ENCODE data around the gene RAPGEF2.
"Not testable (repeated sequence)": the region's sequence is repeated elsewhere in the genome, so short reads cannot be mapped to it uniquely, and the experiment has no call there.

The RAPGEF2 gene

DNA sequence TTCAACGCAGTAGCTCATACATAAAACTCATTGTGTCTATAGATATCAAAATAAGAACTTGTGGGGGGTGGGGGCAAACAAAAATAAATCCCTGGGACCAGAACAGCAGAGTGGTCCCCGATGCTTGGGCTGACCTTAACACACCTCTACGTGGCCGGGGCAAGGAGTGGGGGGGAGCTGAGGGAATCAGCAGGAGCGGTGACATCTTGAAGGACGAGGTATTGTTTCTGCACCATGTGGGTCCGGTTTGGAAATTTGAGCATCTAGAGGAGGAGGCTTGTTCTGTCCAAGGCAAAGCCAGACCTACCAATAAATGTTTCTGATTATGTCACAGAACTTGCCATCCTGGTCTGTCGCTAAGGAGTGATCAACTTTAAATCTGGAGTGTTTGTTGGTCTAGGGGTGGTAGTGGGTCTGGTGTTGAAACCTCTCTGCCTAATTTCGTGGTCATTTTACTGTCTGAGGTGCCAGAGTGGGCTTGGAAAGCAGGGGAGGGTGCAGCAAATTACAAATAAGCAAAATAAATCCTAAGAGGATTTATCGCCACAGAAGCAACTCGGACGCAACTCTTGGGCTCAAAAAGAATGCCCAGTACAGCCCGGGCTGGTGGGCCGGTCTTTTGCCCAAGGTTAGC, 774 bp upstream of the RAPGEF2 start:
- no peak for DNase-seq

DNA sequence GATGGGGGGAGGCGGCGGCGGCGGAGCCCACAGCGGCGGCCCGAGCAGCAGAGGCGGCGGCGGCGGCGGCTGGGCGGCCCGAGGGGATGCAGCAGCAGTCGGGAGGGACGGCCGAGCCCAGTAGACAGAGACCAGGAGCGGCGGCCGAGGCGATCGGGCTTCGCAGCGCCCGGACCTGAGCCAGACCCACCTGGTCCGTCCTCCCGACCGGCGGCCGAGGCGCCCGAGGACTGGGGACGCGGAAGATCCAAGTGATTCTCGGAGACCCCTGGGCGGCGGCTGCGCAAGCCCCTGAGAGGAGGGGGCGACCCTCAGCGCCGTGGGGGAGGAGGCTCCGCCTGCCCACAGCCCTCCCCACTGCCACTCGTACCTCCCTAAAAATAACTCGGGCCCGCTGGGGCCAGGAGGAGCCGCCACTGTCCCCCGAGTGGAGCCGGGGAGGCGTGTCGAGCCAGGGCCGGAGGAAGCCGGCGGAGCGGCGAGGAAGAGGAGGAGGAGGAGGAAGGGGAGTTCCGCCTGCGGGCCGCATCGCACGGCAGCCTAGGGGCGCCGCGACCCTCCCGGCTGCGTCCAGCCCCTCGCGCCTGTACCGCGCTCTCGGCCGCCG, 608 bp downstream of the RAPGEF2 start:
- peak; percentile 33 for DNase-seq

DNA sequence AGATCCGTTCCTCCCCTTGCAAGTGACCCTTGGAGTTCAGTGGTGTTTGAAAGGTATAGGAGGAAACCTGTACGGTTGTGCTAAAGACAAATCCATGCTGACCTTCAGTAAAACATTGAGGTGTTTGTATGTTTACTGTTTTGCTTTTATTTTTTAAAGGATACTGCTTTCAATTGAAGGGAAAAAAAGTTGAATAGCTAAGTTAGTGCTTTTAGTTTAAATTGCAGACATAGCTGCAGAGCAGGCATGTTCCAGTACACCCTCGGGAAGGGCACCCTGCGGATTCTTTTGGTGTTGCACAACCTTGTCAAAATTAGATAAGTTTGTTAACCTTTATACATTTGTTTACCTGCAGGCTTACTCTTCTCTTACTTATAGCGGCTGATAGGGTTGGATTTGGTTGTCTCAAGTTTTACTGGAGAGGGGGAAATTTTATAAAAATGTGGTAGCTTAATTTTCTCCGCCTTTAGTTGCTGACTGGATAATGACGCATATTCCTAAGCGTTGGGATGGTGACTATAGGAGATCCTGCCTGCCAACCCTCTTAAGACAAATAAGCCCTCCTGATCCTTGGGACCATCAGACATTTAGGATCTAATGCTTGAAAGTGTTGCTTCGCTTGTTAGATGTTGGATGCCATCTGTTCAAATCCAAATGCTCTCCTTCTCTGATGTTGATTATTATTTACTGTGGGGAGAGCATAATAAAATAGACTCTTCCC, 2.0 kb downstream of the RAPGEF2 start:
- peak; percentile 38 for DNase-seq

- DNase-seq, result peak; percentile 68
Measured at GRCh38 chr4:159105761-159106243, 2.9 kb downstream of the RAPGEF2 start.

GRCh38 chr4:159106636-159107035, 3.8 kb downstream of the RAPGEF2 start:
- no peak for DNase-seq

GRCh38 chr4:159107203-159107925, 4.5 kb downstream of the RAPGEF2 start:
- DNase-seq, result peak; percentile 25

GRCh38 chr4:159108124-159108523, 5.2 kb downstream of the RAPGEF2 start:
- DNase-seq, result no peak

GRCh38 chr4:159110961-159111360, 8.1 kb downstream of the RAPGEF2 start:
- DNase-seq, result no peak

GRCh38 chr4:159111416-159111815, 8.5 kb downstream of the RAPGEF2 start:
- DNase-seq, result no peak

GRCh38 chr4:159113366-159113765, 10.5 kb downstream of the RAPGEF2 start:
- not testable (repeated sequence) for DNase-seq

GRCh38 chr4:159116098-159116497, 13.2 kb downstream of the RAPGEF2 start:
- not testable (repeated sequence) for DNase-seq

DNA sequence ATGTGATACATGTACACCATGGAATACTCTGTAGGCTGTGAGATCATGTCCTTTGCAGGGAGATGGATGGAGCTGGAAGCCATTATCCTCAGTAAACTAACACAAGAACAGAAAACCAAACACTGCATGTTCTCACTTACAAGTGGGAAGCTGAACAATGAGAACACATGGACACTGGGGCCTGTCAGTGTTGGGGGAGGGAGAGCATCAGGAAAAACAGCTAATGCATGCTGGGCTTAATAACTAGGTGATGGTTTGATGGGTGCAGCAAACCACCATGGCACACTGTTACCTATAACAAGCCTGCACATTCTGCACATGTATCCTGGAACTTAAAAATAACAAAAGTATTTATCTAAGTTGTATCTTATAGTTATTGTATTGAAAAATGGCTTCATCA, 13.8 kb downstream of the RAPGEF2 start:
- DNase-seq, result not testable (repeated sequence)

DNA sequence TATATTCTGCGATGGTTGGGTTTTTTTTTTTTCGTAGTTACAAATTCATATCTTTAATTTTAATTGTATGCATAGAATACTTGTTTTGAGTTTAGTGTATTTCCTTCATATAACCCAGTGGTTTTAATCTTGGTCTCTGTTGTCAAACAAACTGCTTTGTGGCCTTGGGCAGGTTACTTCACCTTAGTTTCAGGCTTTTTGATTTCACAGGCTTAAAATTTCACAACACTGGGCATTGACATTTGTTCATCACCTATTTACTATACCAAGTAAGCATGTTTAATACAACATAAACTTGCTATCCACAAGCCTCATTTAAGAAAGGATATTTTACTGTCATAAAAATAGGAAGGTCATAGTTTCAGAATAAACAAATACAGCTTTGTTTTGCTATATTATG, 14.7 kb downstream of the RAPGEF2 start:
- no peak for DNase-seq

DNA sequence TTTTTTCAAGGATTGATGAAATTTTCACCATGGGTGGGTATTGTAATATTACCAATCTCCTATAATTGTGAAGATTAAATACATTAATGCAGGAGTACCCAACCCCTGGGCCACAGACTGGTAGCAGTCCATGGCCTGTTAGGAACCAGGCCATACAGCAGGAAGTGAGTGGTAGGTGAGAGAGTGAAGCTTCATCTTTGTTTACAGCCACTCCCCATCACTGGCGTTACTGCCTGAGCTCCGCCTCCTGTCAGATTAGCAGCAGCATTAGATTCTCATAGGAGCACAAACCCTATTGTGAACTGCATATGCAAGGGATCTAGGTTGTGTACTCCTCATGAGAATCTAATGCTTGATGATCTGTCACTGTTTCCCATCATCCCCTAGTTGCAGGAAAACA, 15.1 kb downstream of the RAPGEF2 start:
- no peak for DNase-seq

DNA sequence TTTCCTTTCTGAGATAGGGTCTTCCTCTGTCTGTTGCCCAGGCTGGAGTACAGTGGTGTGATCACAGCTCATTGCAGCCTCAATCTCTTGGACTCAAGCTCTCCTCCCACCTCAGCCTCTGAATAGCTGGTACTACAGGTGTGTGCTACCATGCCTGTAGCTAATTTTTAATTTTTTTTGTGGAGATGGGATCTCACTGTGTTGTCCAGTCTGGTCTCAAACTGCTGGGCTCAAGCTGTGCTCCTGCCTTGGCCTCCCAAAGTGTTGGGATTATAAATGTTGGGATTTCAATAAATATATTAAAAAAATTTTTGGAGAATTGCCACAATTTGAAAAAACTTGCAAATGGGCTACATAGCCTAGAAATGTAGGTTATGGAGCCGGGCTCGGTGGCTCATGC, 18.5 kb downstream of the RAPGEF2 start:
- DNase-seq, result no peak

- DNase-seq, result no peak
Measured at GRCh38 chr4:159126716-159127115, 23.8 kb downstream of the RAPGEF2 start.

- DNase-seq, result no peak
Measured at GRCh38 chr4:159127745-159128518, 25.1 kb downstream of the RAPGEF2 start.

DNA sequence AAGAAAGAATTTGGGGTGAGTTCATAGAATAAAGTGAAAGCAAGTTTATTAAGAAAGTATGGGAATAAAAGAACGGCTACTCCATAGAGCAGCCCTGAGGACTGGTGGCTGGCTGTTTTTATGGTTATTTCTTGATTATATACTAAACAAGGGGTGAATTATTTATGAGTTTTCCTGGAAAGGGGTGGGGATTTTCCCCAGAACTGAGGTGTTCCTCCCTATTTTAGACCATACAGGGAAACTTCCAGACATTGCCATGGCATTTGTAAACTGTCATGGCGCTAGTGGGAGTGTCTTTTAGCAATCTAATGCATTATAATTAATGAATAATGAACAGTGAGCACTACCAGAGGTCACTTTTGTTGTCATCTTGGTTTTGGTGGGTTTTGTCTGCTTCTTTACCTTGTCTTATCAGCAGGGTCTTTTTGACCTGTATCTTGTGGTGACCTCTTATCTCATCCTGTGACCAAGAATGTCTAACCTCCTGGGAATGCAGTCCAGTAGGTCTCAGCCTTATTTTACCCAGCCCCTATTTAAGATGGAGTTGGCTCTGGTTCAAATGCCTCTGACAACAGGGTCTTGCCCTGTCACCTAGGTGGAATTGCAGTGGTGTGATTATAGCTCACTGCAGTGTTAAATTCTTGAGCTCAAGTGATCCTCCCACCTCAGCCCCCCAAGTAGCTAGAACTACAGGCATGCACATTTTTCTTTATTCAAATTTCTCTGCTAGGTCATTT, 27.1 kb downstream of the RAPGEF2 start:
- DNase-seq, result no peak

GRCh38 chr4:159131564-159131963, 28.7 kb downstream of the RAPGEF2 start:
- DNase-seq, result no peak

DNA sequence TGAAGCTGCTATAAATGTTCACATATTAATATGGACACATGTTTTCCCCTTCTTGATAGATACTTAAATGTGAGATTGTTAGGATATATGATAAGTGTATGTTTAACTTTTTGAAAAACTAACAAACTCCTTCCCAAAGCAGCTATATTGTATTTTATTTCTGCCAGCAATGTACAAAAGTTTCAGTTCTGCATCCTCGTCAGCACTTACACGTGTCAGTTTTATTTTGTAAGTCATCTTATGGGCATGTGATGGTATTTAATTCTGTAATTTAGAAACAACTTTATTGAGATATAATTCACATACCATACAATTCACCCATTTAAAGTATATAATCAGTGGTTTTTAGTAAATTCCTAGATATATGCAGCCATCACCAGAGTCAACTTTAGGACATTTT, 31.6 kb downstream of the RAPGEF2 start:
- no peak for DNase-seq

DNA sequence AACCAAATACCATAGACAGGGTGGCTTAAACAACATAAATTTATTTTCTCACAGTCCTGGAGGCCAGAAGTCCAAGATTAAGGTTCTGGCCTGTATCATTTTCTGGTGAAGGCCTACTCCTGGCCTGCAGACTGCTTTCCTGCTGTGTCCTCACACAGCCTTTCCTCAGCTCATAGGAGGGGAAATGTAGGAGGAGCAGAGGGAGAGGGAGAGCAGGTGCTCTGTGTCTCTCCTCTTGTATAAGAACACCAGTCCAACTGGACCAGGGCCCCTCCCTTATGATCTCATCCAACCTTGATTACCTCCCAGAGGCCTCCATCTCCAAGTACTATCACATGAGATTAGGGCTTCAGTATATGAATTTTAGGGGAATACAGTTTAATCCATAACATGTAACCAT, 34.3 kb downstream of the RAPGEF2 start:
- DNase-seq, result no peak

DNA sequence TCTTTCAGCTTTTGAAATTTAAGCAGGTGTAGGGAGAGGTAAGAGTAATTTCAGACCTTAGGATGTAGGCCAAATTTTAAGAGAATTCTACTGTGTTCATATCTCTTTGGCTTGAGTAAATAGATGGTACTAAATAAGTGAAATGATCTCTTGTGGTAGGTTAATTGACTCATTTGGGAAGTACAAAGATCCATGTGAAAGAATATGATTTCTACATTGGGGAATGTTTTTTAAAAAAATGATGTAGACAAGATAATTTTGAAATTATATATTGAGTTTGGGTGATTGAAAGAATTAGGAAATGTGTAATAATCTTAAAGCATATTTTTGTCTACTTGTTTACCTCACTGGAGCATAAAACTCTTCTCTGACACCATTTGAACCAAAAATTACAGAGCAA, 35.6 kb downstream of the RAPGEF2 start:
- DNase-seq, result no peak

All from fibroblast of skin of right biceps (primary cell).